GM12878 (cell line): Measurements from ENCODE around the gene ABHD13. TPM values are rescaled to one million over a fixed set of nuclear protein-coding genes. Genes with fewer than 3 reads are reported as not detected.

Experiments
- MEF2B ChIP-seq: fragments of 450-650 bp; IDR thresholded peaks from 2 replicates; pipeline ENCODE4 v1.6.1; 2018; ENCODE audit warnings: mild to moderate bottlenecking, moderate library complexity; ENCODE audit not compliant: partially characterized antibody, poor library complexity, severe bottlenecking
- NBN ChIP-seq: fragments of 450-650 bp; IDR thresholded peaks from 2 replicates; pipeline ENCODE4 v1.6.1; 2016
- polyA plus RNA-seq, 11 experiments: library from polyadenylated mRNA; depleted of rRNA in 4 of 11; unstranded in 6 of 11; stranded (reverse) in 5 of 11; fragments of >200 nt; fragmentation: Nextera tagmentation in 4 of 11; fragmentation: Illumina TruSeq in 1 of 11; extraction: Ambion mirVana in 4 of 11; extraction: Trizol in 1 of 11; gene quantifications; 1 replicate in 1 of 11; 2 replicates in 10 of 11; pipeline versions ENCODE4 v1.2.1 to v1.2.3, GENCODE V29; 2011 to 2016; ENCODE audit warnings: inconsistent platforms in 2 of 11, missing spikeins in 2 of 11, low read depth in 1 of 11
- total RNA-seq, 4 experiments: library from RNA; depleted of rRNA in 3 of 4; stranded (reverse); fragments of >200 nt in 3 of 4; fragmentation: Illumina TruSeq in 1 of 4; extraction: Trizol in 1 of 4; gene quantifications; 2 replicates each; pipeline versions ENCODE4 v1.2.1 to v1.2.3, GENCODE V29; 2013 to 2021
- TF ChIP-seq, protein P1 (sequence below): fragments of 450-650 bp; formaldehyde crosslinking; IDR thresholded peaks from 2 replicates; pipeline ENCODE4 v1.4.0; 2020; ENCODE audit warnings: mild to moderate bottlenecking, moderate library complexity
- TF ChIP-seq, protein P2 (sequence below), 3 experiments: IDR thresholded peaks in 2 of 3; conservative IDR thresholded peaks in 1 of 3; 2 replicates each; pipeline ENCODE4 v1.5.1; 2011; ENCODE audit warnings: low read depth in 3 of 3, low read length in 3 of 3, mild to moderate bottlenecking in 3 of 3, control low read depth in 2 of 3, moderate library complexity in 2 of 3, inconsistent platforms in 1 of 3, mixed read lengths in 1 of 3; ENCODE audit not compliant: control insufficient read depth in 2 of 3, insufficient read depth in 1 of 3; ENCODE audit errors: extremely low read depth in 1 of 3

Gene ABHD13
- total and polyA plus RNA-seq, 10 of the 15 experiments (the other 5 are each of a cell fraction or from before 2014, with no cell fraction given): 3.2 to 10.7 (median 6.5) TPM

DNA sequence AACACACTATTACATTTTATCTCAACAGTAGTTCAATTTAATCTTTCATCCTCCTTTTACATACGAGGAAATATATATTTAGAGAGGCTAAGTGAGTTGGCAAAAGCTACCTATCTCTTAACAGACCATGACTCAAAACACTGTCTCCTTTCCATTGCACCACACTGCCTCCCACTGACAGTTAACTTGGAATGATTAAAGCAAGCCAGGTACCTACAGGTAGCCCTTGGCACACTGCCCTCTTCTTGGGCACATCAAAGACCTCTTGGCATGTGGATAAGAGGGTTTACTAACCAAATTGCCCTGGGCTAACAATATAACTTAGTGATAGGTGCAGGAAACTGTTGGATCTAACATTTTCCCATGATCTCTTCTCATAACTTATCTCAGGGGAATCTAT is 1.8 kb downstream of the ABHD13 start (continued):
- TF ChIP-seq, protein P1, sequence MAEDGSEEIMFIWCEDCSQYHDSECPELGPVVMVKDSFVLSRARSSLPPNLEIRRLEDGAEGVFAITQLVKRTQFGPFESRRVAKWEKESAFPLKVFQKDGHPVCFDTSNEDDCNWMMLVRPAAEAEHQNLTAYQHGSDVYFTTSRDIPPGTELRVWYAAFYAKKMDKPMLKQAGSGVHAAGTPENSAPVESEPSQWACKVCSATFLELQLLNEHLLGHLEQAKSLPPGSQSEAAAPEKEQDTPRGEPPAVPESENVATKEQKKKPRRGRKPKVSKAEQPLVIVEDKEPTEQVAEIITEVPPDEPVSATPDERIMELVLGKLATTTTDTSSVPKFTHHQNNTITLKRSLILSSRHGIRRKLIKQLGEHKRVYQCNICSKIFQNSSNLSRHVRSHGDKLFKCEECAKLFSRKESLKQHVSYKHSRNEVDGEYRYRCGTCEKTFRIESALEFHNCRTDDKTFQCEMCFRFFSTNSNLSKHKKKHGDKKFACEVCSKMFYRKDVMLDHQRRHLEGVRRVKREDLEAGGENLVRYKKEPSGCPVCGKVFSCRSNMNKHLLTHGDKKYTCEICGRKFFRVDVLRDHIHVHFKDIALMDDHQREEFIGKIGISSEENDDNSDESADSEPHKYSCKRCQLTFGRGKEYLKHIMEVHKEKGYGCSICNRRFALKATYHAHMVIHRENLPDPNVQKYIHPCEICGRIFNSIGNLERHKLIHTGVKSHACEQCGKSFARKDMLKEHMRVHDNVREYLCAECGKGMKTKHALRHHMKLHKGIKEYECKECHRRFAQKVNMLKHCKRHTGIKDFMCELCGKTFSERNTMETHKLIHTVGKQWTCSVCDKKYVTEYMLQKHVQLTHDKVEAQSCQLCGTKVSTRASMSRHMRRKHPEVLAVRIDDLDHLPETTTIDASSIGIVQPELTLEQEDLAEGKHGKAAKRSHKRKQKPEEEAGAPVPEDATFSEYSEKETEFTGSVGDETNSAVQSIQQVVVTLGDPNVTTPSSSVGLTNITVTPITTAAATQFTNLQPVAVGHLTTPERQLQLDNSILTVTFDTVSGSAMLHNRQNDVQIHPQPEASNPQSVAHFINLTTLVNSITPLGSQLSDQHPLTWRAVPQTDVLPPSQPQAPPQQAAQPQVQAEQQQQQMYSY: no peak
- TF ChIP-seq, protein P2, sequence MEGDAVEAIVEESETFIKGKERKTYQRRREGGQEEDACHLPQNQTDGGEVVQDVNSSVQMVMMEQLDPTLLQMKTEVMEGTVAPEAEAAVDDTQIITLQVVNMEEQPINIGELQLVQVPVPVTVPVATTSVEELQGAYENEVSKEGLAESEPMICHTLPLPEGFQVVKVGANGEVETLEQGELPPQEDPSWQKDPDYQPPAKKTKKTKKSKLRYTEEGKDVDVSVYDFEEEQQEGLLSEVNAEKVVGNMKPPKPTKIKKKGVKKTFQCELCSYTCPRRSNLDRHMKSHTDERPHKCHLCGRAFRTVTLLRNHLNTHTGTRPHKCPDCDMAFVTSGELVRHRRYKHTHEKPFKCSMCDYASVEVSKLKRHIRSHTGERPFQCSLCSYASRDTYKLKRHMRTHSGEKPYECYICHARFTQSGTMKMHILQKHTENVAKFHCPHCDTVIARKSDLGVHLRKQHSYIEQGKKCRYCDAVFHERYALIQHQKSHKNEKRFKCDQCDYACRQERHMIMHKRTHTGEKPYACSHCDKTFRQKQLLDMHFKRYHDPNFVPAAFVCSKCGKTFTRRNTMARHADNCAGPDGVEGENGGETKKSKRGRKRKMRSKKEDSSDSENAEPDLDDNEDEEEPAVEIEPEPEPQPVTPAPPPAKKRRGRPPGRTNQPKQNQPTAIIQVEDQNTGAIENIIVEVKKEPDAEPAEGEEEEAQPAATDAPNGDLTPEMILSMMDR (IDR thresholded peaks at IDR 0.05 in 2 of 3, conservative IDR thresholded peaks at IDR 0.05 in 1 of 3; ENCODE audit: control insufficient read depth in 2 of 3, extremely low read depth in 1 of 3, insufficient read depth in 1 of 3, low read depth in 3 of 3, low read length in 3 of 3): peak in 2 of 3 experiments; percentile 6 to 60; a peak in 2 of 6 replicates
- TF ChIP-seq MEF2B: peak; percentile 31
- no peak for TF ChIP-seq NBN
